Measurements from ENCODE around the gene ZDHHC11B. TPM values are rescaled to one million over a fixed set of nuclear protein-coding genes. Genes with fewer than 3 reads are reported as not detected.
"Not testable (repeated sequence)": the region's sequence is repeated elsewhere in the genome, so short reads cannot be mapped to it uniquely, and the experiment has no call there.

ZDHHC11B gene
- total RNA-seq, 1 donor, result not detected

DNA sequence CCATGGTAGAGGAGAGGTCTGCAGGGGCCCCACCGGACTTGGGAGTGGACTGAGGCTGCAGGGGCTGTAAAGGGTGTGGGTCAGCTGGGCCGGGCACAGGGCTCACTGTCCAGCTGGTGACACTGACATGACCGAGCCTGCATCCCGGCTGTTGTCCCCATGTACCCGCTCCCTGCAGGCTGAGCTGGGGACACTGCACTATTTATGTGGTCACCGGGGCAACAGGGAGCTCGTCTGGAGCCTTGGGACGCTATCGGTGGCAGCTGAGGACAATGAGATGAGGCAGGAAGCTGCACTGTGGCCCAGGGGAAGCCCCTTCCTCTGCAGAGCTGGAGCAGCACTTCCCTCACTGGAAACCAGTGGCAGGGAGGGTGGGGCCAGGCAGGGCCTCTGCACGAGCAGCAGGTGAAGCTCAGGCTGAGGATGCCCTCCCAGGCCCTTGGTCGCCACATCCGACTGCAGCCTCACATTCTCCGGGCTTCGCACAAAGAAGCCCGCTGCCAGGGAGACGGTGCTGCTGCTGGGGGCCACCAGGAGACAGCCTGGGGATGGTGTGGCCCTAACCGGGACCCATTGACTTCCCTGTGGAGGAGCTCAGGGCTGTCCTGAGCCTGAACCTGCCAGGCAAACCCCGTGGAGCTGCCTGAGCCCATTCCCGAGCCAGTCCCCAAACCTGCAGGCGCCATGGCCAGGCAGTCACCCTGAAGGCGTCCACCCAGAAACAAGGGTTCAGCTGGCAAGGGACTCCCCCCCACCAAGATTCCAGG lies 26.4 kb downstream of the ZDHHC11B start:
- DNase-seq (ENCODE audit: low read depth), result no peak
- no peak for TF ChIP-seq CTCF (IDR thresholded peaks at IDR 0.05; ENCODE audit: insufficient read depth, low read depth, low read length)
- H3K4me3 ChIP-seq (ENCODE audit: low read depth, low read length), result no peak overlapping the region

DNA sequence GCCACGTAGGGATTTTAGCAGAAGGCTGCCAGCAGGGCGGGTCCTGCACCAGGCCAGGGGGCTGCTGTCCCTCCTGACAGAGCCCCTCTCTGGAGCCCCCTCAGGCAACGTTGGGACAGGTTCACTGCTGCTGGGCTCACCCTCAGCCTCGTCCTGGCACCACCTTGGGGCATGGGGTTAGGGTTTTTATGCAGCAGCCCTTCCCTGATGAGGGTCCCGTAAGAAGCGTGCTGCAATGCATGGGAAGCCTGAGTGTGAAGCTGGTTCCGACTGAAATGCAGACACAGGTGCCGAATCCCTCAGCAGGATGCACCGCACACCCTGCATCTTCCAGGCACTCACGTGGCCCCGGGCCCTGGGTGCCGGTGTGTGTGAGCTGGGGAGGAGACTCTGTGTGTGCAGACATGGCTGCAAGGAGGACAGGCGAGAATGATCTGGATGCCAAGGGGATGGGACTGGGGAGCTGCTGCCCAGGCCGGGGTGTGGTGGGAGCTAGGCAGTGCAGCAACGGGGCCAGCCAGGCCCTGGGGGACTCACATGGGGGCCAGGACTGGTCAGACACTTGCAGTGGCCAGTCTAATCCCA lies 27.1 kb downstream of the ZDHHC11B start:
- DNase-seq (ENCODE audit: low read depth), result no peak

DNA sequence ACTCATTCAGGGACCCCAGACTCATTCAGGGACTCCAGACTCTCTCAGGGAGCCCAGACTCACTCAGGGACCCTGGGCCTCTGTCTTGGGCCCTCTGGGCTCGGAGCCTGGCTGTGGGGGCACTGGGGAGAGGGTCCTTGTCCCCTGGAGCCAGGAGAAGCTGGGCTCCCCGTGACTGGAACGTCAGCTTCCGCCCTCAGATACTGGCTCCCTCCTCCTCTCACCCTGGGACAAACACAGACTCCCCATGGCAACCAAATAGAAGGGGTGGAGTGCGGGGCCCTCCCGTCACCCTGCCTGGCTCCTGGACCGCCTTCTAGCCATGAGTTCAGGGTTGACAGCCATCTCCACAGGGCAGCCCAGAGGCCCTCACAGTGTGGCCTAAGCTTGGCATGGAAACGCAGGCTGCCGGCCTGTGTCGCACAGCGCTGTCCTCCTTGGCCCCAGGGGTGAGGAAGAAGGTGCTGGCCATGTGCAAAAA lies 27.6 kb downstream of the ZDHHC11B start:
- TF ChIP-seq CTCF (IDR thresholded peaks at IDR 0.05; ENCODE audit: insufficient read depth, low read depth, low read length), result no peak
- no peak overlapping the region for H3K4me3 ChIP-seq (ENCODE audit: low read depth, low read length)
- DNase-seq (ENCODE audit: low read depth), result no peak

More for the DNA sequence above, 27.1 kb downstream of the ZDHHC11B start:
- TF ChIP-seq CTCF (IDR thresholded peaks at IDR 0.05; ENCODE audit: insufficient read depth, low read depth, low read length), result no peak
- H3K4me3 ChIP-seq (ENCODE audit: low read depth, low read length), result no peak overlapping the region

DNA sequence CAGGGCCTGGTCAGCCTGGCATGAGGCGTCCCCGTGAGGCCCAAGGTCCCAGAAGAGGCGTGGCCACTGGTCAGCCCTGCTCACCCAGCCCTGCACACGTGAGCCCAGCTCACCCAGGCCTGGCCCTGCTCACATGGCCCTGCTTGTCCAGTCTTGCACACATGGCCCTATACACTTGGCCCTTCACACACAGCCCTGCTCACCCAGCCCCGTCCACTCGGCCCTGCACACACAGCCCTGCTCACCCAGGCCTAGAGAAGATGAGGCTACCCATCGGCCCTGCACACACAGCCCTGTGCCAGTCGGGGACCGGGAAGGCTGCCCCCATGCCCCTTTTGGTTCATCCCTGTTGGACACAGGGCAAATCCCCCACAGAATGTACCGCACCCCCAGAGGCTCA lies 28.4 kb downstream of the ZDHHC11B start:
- no peak for TF ChIP-seq CTCF (IDR thresholded peaks at IDR 0.05; ENCODE audit: insufficient read depth, low read depth, low read length)
- no peak overlapping the region for H3K4me3 ChIP-seq (ENCODE audit: low read depth, low read length)
- no peak for DNase-seq (ENCODE audit: low read depth)

DNA sequence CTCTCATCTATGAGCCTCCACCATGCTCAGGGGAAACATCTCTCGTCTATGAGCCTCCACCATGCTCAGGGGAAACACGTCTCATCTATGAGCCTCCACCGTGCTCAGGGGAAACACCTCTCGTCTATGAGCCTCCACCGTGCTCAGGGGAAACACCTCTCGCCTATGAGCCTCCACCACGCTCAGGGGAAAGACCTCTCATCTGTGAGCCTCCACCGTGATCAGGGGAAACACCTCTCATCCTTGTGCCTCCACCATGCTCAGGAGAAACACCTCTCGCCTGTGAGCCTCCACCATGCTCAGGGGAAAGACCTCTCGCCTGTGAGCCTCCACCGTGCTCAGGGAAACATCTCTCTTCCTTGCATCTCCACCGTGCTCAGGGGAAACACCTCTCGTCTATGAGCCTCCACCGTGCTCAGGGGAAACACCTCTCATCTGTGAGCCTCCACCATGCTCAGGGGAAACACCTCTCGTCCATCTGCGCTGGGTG lies 30.3 kb downstream of the ZDHHC11B start:
- not testable (repeated sequence) for DNase-seq (ENCODE audit: low read depth); H3K4me3 ChIP-seq (ENCODE audit: low read depth, low read length)

GRCh38 chr5:753567-754142 lies 30.9 kb downstream of the ZDHHC11B start:
- DNase-seq (ENCODE audit: low read depth); H3K4me3 ChIP-seq (ENCODE audit: low read depth, low read length): not testable (repeated sequence)

DNA sequence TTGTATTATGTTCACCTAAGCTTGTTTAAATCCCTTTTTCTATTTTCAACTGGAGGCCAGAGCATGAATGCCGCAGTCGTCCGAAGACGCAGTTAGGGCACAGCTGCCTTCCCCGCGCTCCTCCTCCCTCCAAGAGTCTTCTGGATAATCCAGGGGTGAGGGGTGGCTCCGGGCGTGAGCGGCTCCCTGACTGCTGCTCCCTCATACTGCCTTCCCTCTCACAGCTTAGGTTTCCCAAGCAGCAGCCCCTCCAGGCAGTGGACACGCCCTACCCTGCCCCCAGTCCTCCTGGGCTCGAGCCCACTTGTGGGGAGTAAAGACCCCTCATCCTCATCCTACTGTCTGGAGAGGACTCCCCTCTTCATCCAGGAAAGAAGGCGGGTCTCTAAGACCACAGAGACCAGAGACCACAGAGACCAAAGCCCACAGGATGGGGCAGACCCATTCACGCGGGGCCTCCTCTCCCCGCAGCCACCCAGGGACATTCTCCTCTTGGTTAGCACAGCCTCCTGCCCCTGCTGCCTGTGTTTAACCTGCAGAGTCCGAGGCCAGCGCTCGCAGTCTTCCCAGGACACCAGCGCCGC lies 31.9 kb downstream of the ZDHHC11B start:
- H3K4me3 ChIP-seq (ENCODE audit: low read depth, low read length); DNase-seq (ENCODE audit: low read depth): not testable (repeated sequence)

DNA sequence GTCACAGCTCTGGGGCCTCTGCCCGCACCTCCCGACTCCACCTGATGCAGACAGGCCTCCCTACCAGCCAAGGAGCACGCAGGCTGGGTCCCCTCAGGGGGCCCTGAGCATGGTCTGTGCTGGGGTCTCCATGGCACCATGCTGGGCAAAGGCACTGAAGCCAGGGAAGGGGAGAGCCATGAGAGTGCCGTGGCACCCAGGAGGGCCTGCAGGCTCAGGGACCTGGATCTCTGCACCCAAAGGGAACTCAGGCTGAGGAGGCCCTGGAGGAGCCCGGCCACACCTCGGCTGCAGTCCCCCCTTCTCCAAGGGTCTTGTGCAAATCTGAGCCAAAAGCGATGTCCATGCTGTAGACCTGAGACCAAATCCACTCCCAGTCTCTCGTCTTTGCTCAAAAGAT lies 32.5 kb downstream of the ZDHHC11B start:
- DNase-seq (ENCODE audit: low read depth); H3K4me3 ChIP-seq (ENCODE audit: low read depth, low read length): not testable (repeated sequence)

Measured in fibroblast of villous mesenchyme (primary cell).